Lower leg skin (tissue), 4 donors: Measurements from ENCODE around the gene ENPP3. TPM values are rescaled to one million over a fixed set of nuclear protein-coding genes. Genes with fewer than 3 reads are reported as not detected.
A peak's percentile ranks its signal among the peaks of the same experiment; 100 is the strongest.

Source experiments
- DNase-seq, 2 donors: peaks; one replicate each; pipeline ENCODE4 v3.0.0-alpha.2; 2019; ENCODE audit warnings: low spot score in 2 of 2
- H3K4me3 ChIP-seq: fragments of 200-600 bp; sonication (generic); 2 replicates; pipeline ENCODE4 v1.5.1; 2017; ENCODE audit warnings: mild to moderate bottlenecking, low read depth; ENCODE audit not compliant: poor library complexity, severe bottlenecking
- POLR2A ChIP-seq, 2 donors: fragments of 450-650 bp; IDR thresholded peaks; one replicate each; pipeline ENCODE4 v1.6.1; 2016 to 2017; ENCODE audit warnings: antibody characterized with exemption in 2 of 2, mild to moderate bottlenecking in 1 of 2, moderate library complexity in 1 of 2
- WGBS, 2 donors: methylation state at CpG; one replicate each; pipeline ENCODE4 v1.1.5; 2018; 5-methylcytosine and 5-hydroxymethylcytosine counted together
- intact Hi-C: fragments of 100-400 bp; cut with DNase I; formaldehyde crosslinking; loops from one replicate; pipeline ENCODE4 v1.15.0; 2023; ENCODE audit warnings: low total_unique reads
- total RNA-seq, 4 donors: library from RNA; depleted of rRNA; stranded (reverse); fragments of >200 nt; gene quantifications; one replicate each; pipeline ENCODE4 v1.1.0, GENCODE V29; 2016
- TF ChIP-seq, protein P1 (sequence below), 3 donors: fragments of 450-650 bp; IDR thresholded peaks; one replicate each; pipeline ENCODE4 v1.5.1; 2016; ENCODE audit warnings: antibody characterized with exemption in 3 of 3, mild to moderate bottlenecking in 3 of 3, moderate library complexity in 2 of 3

The ENPP3 gene
- total RNA-seq, 4 donors from 2014 or later, result 0.11 to 1.2 (median 0.76) TPM; not detected in 1

DNA sequence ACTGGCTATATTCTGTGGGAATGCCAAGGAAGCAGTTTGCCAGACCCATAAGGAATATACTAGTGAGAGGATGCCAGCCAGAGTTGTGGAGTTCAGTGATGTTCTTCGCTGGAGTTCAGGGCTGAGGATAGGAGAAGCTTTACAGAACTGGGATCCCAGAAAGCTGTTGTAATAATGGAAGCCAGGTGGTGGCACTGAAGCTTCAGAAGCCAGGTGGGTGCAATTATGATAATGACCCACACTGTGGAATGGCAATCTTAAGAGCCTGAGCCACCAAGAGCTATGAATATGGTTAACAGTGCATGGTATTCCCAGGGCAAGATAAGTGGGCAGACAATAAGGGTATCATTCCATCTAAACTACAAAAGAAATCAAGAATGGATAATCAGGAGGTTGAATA is 145.7 kb downstream of the ENPP3 start:
- no peak for DNase-seq
- no peak for TF ChIP-seq POLR2A (IDR thresholded peaks at IDR 0.05)
- TF ChIP-seq, protein P1, sequence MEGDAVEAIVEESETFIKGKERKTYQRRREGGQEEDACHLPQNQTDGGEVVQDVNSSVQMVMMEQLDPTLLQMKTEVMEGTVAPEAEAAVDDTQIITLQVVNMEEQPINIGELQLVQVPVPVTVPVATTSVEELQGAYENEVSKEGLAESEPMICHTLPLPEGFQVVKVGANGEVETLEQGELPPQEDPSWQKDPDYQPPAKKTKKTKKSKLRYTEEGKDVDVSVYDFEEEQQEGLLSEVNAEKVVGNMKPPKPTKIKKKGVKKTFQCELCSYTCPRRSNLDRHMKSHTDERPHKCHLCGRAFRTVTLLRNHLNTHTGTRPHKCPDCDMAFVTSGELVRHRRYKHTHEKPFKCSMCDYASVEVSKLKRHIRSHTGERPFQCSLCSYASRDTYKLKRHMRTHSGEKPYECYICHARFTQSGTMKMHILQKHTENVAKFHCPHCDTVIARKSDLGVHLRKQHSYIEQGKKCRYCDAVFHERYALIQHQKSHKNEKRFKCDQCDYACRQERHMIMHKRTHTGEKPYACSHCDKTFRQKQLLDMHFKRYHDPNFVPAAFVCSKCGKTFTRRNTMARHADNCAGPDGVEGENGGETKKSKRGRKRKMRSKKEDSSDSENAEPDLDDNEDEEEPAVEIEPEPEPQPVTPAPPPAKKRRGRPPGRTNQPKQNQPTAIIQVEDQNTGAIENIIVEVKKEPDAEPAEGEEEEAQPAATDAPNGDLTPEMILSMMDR (IDR thresholded peaks at IDR 0.05), result no peak
- H3K4me3 ChIP-seq, result no peak overlapping the region
- WGBS, 2 donors, result 83 to 96% methylated on average over 1 of the region's 1 CpG
- intact Hi-C loops, result no loop called here

DNA sequence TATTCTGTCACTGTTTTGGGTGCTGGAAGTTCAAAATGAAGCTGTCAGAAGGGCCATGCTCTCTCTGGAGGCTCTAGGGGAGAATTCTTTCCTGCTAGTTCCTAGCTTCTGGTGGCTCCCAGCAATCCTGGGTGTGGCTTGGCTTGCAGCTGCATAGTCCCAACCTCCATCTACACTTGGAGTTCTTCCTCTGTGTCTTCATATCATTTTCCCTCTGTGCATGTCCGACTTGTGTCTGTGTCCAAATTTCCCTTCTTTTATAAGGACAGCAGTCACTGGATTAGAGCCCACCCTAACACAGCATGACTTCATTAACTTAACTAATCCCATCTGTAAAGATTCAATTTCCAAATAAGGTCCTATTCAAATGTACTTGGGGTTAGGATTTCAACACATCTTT is 147.5 kb downstream of the ENPP3 start:
- intact Hi-C loops, result no loop called here
- no peak overlapping the region for H3K4me3 ChIP-seq
- peak in 1 of 2 donors; percentile 39 for DNase-seq
- WGBS, 2 donors, result 45 to 52% methylated on average over 1 of the region's 1 CpG
- TF ChIP-seq, protein P1 (IDR thresholded peaks at IDR 0.05), result no peak
- TF ChIP-seq POLR2A (IDR thresholded peaks at IDR 0.05), result no peak

DNA sequence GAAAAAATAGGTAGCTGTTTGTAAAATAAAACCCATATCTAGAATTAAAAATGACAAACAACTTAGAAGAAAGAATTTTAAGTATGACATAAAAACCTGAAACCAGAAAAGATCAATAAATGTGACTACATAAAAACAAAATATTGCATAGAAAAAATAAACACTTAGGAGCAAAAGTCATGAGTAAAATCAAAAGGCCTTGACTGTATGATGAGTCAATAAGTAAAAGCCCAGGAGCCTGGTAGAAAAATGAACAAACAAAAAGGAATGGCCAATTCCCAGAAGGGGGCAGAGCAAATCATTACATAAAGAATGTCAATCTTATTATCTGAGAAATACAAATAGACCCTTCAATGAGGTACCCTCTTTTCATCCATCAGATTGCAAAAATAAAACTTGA is 150.0 kb downstream of the ENPP3 start:
- intact Hi-C loops, result no loop called here
- H3K4me3 ChIP-seq, result no peak overlapping the region
- no peak for DNase-seq
- TF ChIP-seq POLR2A (IDR thresholded peaks at IDR 0.05), result no peak
- TF ChIP-seq, protein P1 (IDR thresholded peaks at IDR 0.05), result no peak

DNA sequence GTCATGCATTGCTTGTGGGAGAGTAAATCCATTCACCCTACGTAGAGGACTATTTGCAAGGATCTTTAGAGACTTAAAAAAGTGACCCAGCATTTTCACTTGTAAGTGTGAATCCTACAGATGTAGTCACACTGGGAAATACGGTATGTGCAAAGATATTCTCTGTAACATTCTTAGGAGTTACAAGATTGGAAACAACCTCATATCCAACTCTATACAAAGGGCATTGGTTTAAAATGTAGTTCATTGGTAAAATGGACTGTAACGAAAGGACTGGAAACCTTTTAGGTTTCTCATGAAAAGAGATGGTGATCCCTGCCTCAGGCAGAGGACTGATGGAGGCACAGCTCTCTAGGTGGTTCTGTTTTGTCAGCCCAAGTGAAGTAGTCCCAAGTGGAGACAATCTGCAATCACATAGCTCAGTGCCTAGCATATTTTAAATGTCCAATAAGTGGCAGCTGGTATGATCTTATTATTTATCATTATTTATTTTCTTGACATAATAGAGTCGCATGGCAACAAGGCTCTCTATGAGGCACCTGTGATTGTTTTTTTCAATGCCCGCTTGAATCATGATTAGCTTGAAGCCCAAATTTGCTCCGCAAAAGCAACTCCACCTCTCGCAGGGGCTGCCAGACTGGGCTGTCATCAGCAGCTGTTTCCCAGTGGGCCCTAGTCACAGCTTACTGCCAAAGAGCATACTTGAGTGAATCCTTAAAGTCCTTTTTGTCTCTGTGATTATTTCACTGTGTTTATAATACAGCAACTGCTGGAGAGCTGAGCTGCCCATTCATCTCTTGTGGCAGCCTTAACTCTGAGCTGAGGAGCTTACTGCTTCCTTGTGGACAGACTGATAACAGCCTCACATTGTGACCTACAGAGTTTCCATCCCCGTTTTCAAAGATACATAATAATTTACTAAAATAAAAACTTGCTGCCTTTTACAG is 150.9 kb downstream of the ENPP3 start:
- intact Hi-C loops, result no loop called here
- no peak for TF ChIP-seq POLR2A (IDR thresholded peaks at IDR 0.05)
- TF ChIP-seq, protein P1 (IDR thresholded peaks at IDR 0.05), result no peak
- H3K4me3 ChIP-seq, result no peak overlapping the region
- DNase-seq, result peak in 1 of 2 donors; percentile 90
- 54 to 61% methylated on average over 8 of the region's 8 CpGs for WGBS, 2 donors

DNA sequence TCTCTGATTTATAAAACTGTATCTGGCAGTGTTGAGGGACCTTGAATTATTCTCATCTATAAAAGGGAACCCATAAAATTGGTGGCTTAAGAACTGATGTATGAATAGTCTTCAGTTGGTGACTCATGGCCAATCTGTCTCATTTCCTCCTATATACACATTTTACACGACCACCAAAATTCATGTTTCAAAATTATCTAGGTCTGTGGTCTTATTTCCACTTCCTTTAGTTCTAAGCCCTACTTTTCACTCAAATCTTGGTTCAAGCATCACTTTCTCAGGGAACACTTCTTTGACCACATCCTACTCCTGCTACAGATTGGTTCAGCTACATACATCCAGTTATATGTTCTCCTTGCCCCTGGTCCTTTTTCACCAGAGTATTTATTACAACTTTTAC is 152.1 kb downstream of the ENPP3 start:
- 48 to 52% methylated on average over 1 of the region's 1 CpG for whole genome bisulfite sequencing, 2 donors
- DNase-seq, result no peak
- TF ChIP-seq POLR2A (IDR thresholded peaks at IDR 0.05), result no peak
- TF ChIP-seq, protein P1 (IDR thresholded peaks at IDR 0.05), result no peak
- H3K4me3 ChIP-seq, result no peak overlapping the region
- intact Hi-C loops, result no loop called here
